Activated B cell treated with CpG ODN at 0.5 μM for 24 hours (primary cell): ENCODE results near the gene SGK2. TPM values are rescaled to one million over a fixed set of nuclear protein-coding genes. Genes with fewer than 3 reads are reported as not detected.

Source experiments
- ATAC-seq: fragments of 200-7000 bp; cut with Tn5 transposase; one replicate; pipeline ENCODE4 v1.10.0; 2021; ENCODE audit warnings: low read depth, mild to moderate bottlenecking, moderate library complexity
- CTCF ChIA-PET: fragments of 350-600 bp; sonication (Branson Sonifier 250); formaldehyde crosslinking; loops from one replicate; lab custom pipeline; 2021; ENCODE audit warnings: antibody characterized with exemption; lab: Charles Lee
- POLR2A ChIA-PET: fragments of 350-600 bp; sonication (Branson Sonifier 250); formaldehyde crosslinking; loops from one replicate; lab custom pipeline; 2021; ENCODE audit warnings: antibody characterized with exemption; lab: Charles Lee
- DNase-seq: peaks from one replicate; pipeline ENCODE4 v3.0.0; 2022
- H3K27ac Mint-ChIP-seq: one replicate; pipeline ENCODE4 v1.8.0; 2020; ENCODE audit warnings: mixed read lengths
- H3K27me3 Mint-ChIP-seq: one replicate; pipeline ENCODE4 v1.8.0; 2021; ENCODE audit warnings: mixed read lengths
- H3K36me3 Mint-ChIP-seq: one replicate; pipeline ENCODE4 v1.8.0; 2021; ENCODE audit warnings: low read depth, mixed read lengths
- H3K4me1 Mint-ChIP-seq: one replicate; pipeline ENCODE4 v1.8.0; 2021; ENCODE audit warnings: mixed read lengths
- H3K4me3 Mint-ChIP-seq: one replicate; pipeline ENCODE4 v1.8.0; 2020; ENCODE audit warnings: mild to moderate bottlenecking, mixed read lengths
- H3K9me3 Mint-ChIP-seq: one replicate; pipeline ENCODE4 v1.8.0; 2020; ENCODE audit warnings: mixed read lengths
- intact Hi-C: fragments of 100-400 bp; cut with micrococcal nuclease; formaldehyde crosslinking; loops from one replicate; pipeline ENCODE4 v1.15.1; 2024
- total RNA-seq: library from RNA; stranded (reverse); gene quantifications from 2 replicates; pipeline ENCODE4 v1.2.3, GENCODE V29; 2022
- TF ChIP-seq, protein P1 (sequence below): fragments of 200-600 bp; IDR thresholded peaks from one replicate; pipeline ENCODE4 v1.8.0; 2022; ENCODE audit warnings: antibody characterized with exemption, mild to moderate bottlenecking

Gene SGK2
- total RNA-seq, 1 donor from 2014 or later = 1.1 TPM

DNA sequence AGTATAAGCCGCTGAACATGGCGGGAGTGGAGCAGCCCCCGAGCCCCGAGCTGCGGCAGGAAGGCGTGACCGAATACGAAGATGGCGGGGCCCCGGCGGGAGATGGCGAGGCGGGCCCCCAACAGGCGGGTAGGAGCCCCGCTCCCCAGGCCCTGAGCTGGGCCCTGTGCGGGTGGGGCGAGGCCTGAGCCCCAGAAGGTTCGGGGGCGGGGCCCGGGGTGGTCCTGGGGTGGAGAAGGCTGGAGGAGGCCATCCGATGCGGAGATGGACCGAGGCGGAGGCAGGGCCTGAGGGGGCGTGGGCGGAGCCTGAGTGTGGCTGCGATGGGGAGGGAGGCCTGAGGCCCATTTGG, 44.2 kb upstream of the SGK2 start:
- Mint-ChIP-seq H3K4me1 (peaks cover 22% of the 10 kb centered on the region), H3K4me3 (peak overlapping the region; percentile 93), H3K27me3 (peaks cover 9% of the 10 kb centered on the region), H3K27ac (peak overlapping the region; percentile 88), H3K36me3 (peaks cover 15% of the 10 kb centered on the region), H3K9me3 (no peaks in the 10 kb centered on the region)
- ATAC-seq (peak; percentile 4), DNase-seq (no peak)
- CTCF ChIA-PET = interaction anchor here (1.3 to 1.4 kb wide), 2 partner anchors 66 to 167 kb away, joined by 4 read pairs; no protein-coding TSS in a partner anchor
- TF ChIP-seq, protein P1, sequence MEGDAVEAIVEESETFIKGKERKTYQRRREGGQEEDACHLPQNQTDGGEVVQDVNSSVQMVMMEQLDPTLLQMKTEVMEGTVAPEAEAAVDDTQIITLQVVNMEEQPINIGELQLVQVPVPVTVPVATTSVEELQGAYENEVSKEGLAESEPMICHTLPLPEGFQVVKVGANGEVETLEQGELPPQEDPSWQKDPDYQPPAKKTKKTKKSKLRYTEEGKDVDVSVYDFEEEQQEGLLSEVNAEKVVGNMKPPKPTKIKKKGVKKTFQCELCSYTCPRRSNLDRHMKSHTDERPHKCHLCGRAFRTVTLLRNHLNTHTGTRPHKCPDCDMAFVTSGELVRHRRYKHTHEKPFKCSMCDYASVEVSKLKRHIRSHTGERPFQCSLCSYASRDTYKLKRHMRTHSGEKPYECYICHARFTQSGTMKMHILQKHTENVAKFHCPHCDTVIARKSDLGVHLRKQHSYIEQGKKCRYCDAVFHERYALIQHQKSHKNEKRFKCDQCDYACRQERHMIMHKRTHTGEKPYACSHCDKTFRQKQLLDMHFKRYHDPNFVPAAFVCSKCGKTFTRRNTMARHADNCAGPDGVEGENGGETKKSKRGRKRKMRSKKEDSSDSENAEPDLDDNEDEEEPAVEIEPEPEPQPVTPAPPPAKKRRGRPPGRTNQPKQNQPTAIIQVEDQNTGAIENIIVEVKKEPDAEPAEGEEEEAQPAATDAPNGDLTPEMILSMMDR = no peak
- intact Hi-C loops = loop anchor here (1.0 to 2.0 kb wide), 6 partner anchors 57 to 696 kb away; partner anchors contain the start of genes IFT52, MYBL2, OSER1 and SRSF6
- POLR2A ChIA-PET = interaction anchor here (0.8 to 2.6 kb wide), 2 partner anchors 57 to 167 kb away, joined by 3 to 44 read pairs; partner anchors contain the start of gene SRSF6

DNA sequence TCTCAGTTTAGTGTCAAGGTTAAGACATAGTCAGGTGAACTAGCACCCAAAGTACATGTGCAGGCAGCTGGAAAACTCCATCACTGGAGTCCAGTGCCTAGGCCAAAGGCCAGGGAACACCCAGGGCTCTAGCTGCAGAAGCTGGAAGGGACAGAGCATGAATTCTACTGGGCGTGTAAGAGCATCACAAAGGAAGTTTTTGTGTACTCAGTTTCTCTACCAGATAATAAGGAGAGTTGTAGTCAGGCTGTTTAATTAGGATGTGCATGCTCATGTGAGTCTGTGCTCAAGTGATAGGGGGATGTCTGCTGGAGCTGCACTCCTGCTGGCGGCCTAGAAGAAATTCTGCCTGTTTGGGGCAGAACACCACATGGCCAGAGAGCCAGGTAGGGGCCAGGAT, 43.2 kb upstream of the SGK2 start:
- no peak for DNase-seq
- peak overlapping the region; percentile 24 for H3K4me3 Mint-ChIP-seq
- ATAC-seq = no peak
- ChIA-PET CTCF (no interaction called here), POLR2A (interaction anchor here (0.7 to 2.6 kb wide), 2 partner anchors 58 to 165 kb away, joined by 3 to 44 read pairs; partner anchors contain the start of gene SRSF6)
- H3K36me3 Mint-ChIP-seq = peaks cover 20% of the 10 kb centered on the region
- H3K9me3 Mint-ChIP-seq = peaks cover 4% of the 10 kb centered on the region
- intact Hi-C loops = loop anchor here (2.0 kb wide), 1 partner anchor 167 kb away; no protein-coding TSS in a partner anchor
- no peak overlapping the region for H3K27ac Mint-ChIP-seq
- H3K4me1 Mint-ChIP-seq = peaks cover 22% of the 10 kb centered on the region
- peaks cover 9% of the 10 kb centered on the region for H3K27me3 Mint-ChIP-seq
- TF ChIP-seq, protein P1 = no peak

DNA sequence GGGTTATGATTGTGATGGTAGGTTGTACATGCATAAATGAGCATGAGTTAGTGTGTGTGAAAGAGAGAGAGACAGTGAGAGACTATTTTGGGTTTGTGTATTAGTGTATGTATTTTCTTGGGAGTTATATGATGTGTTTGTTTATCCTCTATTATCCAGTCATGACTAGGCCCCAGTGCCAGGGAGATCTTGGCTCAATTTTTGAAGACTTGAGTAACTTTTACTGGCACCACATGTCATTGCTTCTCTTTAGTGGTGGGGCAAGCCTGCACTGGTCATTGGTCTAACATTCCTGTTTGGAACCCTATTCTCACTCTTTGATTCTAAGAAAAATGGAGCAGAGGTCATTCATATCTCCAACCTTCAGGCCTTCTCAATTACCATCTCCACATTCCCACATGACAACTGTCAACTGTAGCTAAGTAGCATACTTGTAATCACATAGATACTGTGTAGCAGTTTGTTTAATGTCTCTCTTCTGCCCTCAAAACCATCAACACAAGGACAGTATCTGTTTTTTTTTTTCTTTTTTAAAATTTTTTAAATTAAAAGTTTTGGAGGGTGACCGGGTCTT, 42.5 kb upstream of the SGK2 start:
- no peak for ATAC-seq
- H3K4me3 Mint-ChIP-seq = no peak overlapping the region

DNA sequence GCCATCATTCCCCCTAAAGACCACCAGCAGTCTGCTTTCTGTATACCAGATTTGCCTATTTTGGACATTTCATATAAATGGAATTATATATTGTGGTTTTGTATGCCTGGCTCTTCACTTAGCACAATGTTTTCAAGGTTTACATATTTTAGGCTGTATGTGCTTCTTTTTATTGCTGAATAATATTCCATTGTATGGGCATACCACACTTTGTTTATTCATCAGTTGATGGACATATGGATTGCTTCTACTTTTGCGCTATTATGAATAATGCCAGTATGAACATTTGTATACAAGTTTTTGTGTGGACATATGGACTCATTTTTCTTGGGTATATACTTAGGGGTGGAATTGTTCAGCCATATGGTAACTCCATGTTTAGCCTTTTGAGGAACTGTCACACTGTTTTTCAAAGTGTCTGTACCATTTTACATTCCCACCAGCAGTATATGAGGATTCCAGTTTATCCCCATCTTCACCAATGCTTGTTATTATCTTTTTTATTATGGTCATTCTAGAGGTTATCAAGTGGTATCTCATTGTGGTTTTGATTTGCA, 38.7 kb upstream of the SGK2 start:
- TF ChIP-seq, protein P1 = no peak
- peaks cover 17% of the 10 kb centered on the region for H3K36me3 Mint-ChIP-seq
- ATAC-seq (no peak), DNase-seq (no peak)
- no peaks in the 10 kb centered on the region for H3K27me3 Mint-ChIP-seq
- ChIA-PET POLR2A (no interaction called here), CTCF (no interaction called here)
- H3K27ac Mint-ChIP-seq = no peak overlapping the region
- no peak overlapping the region for H3K4me3 Mint-ChIP-seq
- peaks cover 12% of the 10 kb centered on the region for H3K4me1 Mint-ChIP-seq
- H3K9me3 Mint-ChIP-seq = peaks cover 4% of the 10 kb centered on the region
- intact Hi-C loops = no loop called here

More for the DNA sequence above, 42.5 kb upstream of the SGK2 start:
- H3K9me3 Mint-ChIP-seq = peaks cover 4% of the 10 kb centered on the region
- ChIA-PET POLR2A (interaction anchor here (0.6 to 0.7 kb wide), 2 partner anchors 13 to 164 kb away, joined by 3 read pairs; no protein-coding TSS in a partner anchor), CTCF (no interaction called here)
- no peak overlapping the region for H3K27ac Mint-ChIP-seq
- no peak for DNase-seq
- H3K36me3 Mint-ChIP-seq = peaks cover 20% of the 10 kb centered on the region
- peaks cover 5% of the 10 kb centered on the region for H3K27me3 Mint-ChIP-seq
- intact Hi-C loops = no loop called here
- TF ChIP-seq, protein P1 = no peak
- peaks cover 22% of the 10 kb centered on the region for H3K4me1 Mint-ChIP-seq

DNA sequence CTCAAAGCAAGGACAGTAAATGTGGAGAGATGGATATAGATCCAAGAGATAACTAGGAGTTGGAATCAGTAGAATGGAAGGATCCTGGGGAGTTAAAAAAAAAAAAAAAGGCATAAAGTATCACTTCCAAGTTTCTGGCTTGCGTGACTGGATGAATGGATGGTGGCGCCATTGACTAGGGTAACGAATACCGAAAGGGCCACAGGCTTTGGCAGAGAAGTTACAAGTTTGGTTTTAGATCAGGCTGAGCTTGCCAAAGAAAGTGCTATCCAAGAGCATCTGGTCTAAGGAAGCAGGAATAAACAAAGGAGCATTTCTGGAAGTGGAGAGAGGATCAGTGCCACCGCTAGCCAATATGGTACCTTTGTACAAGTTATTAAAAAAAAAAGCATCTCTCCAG, 33.8 kb upstream of the SGK2 start:
- Mint-ChIP-seq H3K4me3 (no peak overlapping the region), H3K4me1 (no peaks in the 10 kb centered on the region), H3K9me3 (peaks cover 3% of the 10 kb centered on the region), H3K27me3 (no peaks in the 10 kb centered on the region), H3K27ac (no peak overlapping the region), H3K36me3 (peaks cover 6% of the 10 kb centered on the region)
- DNase-seq (no peak), ATAC-seq (no peak)
- intact Hi-C loops = no loop called here
- ChIA-PET CTCF (no interaction called here), POLR2A (no interaction called here)
- TF ChIP-seq, protein P1 = no peak
